ENCODE results near the gene MZT2B.
"Not testable (repeated sequence)": the region's sequence is repeated elsewhere in the genome, so short reads cannot be mapped to it uniquely, and the experiment has no call there.

Gene MZT2B

GRCh38 chr2:130180404-130181324 is 1.4 kb upstream of the MZT2B start:
- not testable (repeated sequence) for DNase-seq

DNA sequence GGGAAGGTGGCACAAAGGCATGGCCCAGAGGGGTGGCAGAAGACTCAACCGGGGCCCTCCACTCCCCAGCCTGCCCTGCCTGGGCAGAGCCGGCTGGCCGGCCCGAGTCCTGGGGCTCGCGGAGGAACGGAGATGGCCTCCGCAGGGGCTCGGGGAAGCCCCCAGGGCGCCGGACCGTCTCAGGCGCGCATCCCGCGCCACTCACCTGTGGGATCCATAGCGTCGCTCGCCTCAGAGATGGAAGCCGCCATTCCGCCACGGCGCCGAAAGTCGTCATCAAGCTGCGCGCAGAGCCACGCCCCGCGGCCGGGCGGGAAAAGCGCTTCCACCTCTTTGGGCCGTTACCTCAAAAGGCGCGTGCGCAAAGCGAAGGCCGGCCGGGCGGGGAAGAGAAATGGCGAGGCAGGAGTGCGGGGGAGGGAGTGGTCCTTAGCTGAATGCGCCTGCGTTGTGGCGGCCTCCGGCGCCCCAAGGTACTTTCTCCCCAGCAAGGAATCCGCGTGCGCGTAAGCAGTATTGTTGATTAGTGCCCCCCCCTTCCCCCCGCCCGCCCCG is 660 bp upstream of the MZT2B start, which contains the start of gene SMPD4:
Gene SMPD4, minus strand, starts transcription at position 278 of the 555 bp plus-strand sequence. CDS start 5,010 bp downstream, outside the sequence.
- peak; percentile 98 for DNase-seq

DNA sequence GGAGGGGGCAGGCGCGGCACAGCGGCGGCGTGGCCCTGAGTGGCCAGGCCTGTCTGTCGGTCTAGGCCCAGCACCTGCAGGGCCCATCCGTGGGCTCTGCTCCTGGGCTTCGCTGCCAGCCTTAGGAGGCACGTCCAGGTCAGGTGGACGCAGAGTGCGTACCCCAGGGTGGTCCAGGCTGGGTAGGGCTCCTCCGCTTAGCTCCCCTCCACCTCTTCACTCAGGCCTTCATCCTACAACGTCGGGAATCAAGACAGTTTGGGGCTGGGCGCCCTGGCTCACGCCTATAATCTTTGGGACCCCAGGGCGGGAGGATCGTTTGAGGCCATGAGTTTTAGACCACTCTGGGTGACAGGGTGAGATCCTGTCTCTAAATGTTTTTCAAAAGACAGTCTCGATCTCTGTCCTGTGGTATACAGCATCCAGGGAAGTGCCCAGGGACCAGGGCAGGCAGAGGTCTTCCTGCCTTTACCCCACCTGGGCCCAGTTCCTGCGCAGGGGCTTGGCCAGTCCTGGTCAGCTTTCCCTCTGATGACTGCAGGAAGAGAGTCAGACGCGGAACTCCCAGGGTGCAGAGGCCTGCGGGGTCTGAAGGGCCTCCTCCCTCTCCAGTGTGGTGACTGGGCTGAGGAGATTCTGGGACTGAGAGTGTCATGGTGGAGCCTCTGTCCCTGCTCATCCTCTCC is 907 bp downstream of the MZT2B start:
- DNase-seq = not testable (repeated sequence)

GRCh38 chr2:130183512-130184373 is 1.7 kb downstream of the MZT2B start:
- no peak for DNase-seq

GRCh38 chr2:130185436-130185835 is 3.4 kb downstream of the MZT2B start:
- no peak for DNase-seq

DNA sequence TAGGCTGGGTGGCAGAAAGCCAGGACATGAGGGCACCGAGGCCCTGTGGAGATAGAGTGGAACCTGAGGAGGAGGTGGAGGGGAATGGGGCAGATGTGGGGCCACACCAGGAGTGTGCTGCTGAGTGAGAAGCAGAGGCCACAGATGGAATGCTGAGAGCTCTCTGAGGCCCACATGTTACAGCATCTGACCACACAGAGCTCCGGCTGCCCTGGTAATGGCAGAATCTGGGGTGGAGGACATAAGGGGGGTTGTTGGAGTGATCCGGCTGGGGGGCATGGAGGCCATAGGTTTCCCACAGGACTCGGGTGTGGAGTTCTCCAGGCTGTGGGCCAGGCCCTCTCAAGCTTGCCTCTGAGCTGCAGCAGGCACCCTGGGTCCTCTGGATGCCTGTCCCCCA is 3.8 kb downstream of the MZT2B start:
- no peak for DNase-seq

DNA sequence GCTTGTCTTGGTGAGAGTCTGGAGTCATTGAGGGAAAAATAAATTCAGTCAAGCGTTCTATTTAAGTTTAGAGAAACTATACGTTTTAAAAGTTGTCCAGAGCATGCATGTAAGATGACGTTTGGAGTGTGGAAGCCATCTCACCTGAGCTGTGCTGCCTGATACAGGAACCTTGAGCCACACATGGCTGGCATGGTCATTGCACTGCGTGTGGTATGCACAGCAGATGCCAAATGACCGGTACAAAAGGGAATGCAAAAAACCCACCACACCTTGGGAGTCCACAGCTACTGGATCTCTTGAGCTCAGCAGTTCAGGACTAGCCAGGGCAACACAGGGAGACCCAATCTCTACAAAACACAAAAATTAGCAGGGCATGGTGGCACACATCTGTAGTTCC is 4.3 kb downstream of the MZT2B start:
- no peak for DNase-seq

- DNase-seq = no peak
Observed at GRCh38 chr2:130187268-130187667, 5.2 kb downstream of the MZT2B start.

GRCh38 chr2:130187859-130188792 is 6.1 kb downstream of the MZT2B start:
- not testable (repeated sequence) for DNase-seq

DNA sequence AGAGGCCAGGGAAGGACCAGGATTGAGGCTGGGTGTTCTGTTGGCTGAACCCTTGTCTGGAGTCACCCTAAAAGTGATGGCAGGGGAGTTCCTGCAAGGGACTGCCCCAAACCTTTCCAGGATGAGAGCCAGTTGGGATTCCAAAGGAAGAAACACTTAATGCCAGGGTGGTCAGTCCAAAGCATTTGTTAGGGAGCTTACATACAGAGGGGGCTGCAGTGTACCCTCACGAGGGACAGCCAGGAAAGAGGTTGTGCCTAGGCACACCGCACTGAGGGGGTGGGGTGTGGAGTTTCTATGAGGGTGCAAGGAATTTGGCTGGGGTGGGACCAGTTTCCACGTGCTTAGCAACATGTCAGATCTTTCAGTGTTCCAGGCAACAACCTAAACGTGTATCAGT is 6.9 kb downstream of the MZT2B start:
- not testable (repeated sequence) for DNase-seq

GRCh38 chr2:130190237-130190636 is 8.2 kb downstream of the MZT2B start:
- DNase-seq = no peak

DNA sequence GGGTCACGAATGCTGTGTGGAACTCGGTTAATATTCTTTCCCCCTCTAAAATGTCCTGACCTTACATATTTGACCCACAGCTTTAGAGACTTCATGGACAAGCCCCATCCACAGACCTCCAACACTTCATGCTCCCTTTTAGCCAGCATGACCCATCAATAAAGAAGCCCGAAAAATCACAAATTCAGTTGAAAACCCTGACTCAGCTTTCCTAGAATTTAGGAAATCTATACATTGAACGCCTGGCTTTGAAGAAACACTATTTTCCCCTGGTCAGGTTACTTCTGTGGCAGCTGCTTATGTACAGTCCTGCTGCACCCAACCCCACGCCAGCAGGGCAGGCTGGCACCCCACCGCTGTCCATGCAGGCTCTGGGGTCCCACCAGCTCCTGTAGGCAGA is 9.3 kb downstream of the MZT2B start:
- DNase-seq = not testable (repeated sequence)

- DNase-seq = not testable (repeated sequence)
Observed at GRCh38 chr2:130192451-130192850, 10.4 kb downstream of the MZT2B start.

GRCh38 chr2:130193824-130194223 is 11.8 kb downstream of the MZT2B start:
- not testable (repeated sequence) for DNase-seq

- not testable (repeated sequence) for DNase-seq
Observed at GRCh38 chr2:130195089-130195635, 13.1 kb downstream of the MZT2B start.

DNA sequence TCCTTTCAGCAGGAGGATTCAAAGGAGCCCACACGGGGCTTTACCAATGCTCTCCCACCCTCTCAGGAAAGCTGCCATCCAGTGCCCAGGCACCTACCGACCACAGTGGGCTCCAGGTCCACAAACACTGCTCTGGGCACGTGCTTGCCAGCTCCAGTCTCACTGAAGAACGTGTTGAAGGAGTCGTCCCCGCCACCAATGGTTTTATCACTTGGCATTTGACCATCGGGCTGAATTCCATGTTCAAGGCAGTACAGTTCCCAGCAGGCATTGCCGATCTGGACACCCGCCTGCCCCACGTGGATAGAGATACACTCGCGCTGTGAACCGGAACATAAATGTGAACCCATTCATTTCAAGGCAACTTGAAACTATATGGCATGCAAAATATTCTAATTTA is 14.0 kb downstream of the MZT2B start:
- DNase-seq = not testable (repeated sequence)

DNA sequence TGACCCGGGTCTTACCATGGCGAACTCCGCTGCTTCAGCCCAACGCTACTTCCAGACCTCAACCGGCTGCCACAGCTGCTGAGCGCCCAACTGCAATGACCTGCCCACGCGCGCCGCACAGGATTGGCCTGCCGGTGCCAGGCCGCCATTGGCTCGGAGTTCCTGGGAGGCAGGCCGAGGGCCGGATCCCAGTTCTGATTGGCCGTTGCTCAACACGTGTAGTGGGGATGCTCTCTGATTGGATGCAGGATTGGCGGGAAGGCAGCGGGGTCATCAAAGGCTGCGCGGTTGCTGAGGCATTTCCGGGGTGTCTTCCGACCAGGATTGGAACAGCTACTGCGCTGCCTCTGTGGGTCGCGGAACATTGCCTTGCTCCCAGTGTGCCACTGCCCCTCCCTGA is 16.3 kb downstream of the MZT2B start, which contains the start of gene TUBA3E:
Gene TUBA3E, minus strand, starts transcription at position 97 of the 400 bp plus-strand sequence. Its CDS starts 79 bp downstream, at position 18.
- no peak for DNase-seq

- not testable (repeated sequence) for DNase-seq
Observed at GRCh38 chr2:130202518-130202917, 20.5 kb downstream of the MZT2B start.

DNA sequence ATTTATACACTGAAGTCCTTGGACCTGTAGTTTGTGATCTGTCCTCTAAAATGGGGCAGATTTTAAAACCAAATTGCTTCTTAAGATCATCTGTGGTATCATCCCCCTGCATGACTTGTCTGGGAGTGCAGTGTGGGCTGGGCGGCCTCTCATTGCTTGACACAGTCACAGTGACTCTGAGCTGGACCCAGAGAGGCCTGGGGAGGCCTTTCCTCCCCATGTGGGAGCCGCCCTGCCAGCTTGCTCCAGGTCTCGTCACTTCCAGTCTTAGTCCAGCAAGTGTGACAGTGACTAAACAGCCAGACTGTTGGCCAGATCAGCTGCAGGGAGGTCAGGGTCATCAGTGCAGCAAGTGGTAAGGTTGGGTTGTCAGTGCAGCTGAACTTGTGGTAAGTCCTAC is 21.1 kb downstream of the MZT2B start:
- DNase-seq = not testable (repeated sequence)

- not testable (repeated sequence) for DNase-seq
Observed at GRCh38 chr2:130207051-130207450, 25.0 kb downstream of the MZT2B start.

DNA sequence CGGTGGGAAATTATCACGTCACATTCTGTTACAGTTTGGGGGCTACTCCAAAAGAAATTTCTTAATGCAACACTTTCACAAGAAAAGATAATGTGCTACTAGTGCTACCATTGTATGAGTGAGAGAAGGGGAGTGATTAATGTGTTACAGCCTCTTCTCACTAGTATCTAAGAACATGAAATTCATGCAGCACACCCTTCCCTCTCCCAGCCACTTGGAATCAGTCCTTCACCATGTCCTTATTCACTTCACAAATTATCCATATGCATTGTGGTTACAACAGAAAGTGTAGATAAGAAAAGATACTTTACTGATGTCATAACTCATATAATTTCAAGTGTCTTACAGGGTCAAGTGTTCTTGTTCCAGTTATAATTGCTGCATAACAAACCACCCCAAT is 37.1 kb downstream of the MZT2B start:
- DNase-seq = not testable (repeated sequence)
